NCI-H1092 treated with DMSO at 0.1 percent for 48 hours (cell line): ENCODE data around the gene TIMP1.

ENCODE experiments used
- DNase-seq: peaks from one replicate; lab custom pipeline; 2025; lab: John Stamatoyannopoulos, UW

The TIMP1 gene

DNA sequence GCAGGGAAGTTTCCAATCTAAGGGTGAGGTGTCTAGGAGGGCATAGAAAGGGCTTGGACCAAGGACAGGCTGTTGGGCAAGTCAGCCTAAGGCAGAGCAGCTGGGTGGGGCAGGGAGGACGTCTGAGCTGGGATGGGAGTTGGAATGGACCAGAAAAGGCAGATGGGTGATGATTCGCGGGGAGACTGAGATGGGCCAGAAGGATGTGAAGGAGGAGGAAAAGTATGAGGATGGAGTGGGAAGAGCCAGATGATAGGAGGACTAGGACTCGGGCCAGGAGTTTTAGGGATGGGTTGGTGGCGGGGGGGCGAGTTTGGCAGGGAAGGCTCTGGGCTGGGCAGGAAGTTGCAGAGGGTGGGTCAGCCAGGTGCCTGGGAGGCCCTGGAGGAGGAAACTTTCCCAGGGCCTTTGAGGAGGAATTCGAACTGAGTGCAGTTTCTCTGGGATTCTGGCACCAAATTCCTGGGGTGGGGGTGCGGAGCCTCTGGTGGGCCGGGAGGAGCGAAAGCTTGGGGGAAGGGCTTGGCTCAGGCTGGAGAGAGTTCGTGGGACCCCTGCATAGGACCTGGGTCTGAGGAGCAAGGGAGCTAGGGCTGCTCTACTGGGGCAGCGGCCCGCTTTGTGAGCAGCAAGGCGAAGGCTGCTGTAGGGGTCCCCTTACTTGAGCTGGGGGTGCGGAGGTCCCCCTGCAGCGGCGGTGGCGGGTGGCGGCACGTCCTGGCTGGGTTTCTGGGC, 8.7 kb upstream of the TIMP1 start:
- no peak for DNase-seq

DNA sequence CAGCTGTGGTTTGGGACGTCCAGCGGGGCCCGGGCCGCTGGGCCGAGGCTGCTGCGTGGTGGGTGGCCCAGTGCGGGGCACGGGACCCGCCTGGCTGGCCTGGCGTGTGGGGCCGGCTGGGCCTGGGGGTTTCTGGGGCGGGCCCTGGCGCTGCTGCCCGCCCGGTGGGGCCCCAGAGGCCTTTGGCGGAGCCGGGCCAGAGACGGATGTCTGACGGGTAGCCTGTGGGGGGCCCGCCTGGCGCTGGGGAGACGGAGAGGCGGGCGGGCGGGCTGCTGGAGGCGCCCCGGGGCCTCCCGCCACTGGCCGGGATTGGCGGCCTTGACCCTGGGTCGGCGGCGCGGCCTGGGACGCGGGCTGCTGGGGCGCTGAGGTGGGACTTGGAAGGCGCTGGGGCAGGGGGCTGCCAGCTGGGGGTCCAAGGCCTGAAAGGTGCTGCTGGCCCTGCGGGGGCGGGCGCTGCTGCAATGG, 8.1 kb upstream of the TIMP1 start:
- no peak for DNase-seq

DNA sequence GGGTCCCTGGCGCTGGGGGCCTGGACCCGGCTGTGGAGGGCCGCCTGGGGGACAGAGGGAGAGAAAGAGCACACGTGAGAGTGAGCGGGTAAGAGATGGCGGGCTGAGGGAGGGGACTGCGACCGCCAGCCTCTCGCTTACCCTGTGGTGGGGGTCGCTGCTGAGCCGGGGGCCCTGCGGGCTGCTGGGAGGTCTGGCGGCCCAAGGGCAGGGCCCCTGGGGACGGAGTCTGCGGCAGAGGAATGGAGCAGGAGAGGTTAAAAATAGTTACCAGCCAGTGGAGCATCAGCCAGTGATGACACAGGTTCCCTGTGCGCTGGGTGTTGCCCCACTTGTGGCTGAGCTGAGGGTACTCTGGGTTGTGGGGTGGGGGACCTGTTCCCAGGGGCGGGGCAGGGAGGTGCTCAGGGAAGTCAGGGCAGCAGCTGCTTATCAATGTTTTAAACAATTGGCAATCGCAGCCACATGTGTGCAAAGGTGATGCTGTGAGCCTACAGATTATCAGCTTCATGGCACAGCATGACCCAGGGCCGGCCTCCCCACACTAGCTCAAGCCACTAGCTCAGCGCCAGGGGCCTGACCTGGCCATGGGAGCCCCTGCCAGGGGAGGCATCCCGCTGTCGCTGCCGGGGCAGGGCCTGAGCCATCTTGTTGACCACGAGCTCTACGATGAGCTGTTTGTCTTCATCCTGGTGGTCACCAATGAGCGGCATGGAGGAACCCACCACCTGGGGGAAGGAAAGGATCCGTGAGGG, 7.5 kb upstream of the TIMP1 start:
- no peak for DNase-seq

DNA sequence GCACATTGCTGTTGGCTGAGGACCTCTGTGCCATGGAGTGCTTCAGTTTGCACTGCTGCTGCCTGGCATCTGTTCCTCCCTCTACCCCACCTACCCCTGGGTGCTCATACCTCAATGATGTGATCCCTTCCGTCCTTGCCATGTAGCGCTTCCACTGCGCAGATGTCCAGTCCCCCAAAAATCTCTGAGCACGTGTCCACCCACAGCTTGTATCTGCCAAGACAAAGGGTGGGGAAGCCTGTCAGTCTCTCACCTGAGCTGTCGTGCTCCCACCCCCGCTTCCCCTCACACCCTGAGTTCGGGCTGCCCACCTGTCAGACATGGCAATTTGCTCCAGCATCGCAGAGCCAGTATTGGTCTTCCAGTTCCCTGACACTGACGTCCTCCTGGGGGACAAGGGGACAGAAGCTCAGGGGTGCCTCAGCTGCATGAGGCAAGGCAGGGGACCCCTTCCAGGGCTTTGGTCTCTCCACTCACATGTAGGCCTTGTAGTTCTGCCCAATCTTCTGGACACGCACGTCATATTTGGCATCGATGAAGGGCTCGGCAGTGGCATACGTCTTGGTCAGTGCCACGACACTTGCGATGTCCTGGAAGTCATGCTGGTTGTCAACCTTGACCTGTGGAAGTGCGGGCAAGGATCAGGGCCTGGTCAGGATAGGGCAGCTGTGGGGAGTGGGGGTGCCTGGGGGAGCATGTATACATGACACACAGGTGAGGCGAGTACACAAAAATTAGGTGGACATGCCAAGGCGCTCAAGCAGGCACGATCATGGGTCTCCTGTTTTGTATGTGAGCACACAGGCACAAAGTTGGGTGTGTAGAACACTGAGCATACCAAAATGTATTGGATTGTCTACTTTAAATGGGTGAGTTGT, 6.0 kb upstream of the TIMP1 start:
- DNase-seq, result no peak

DNA sequence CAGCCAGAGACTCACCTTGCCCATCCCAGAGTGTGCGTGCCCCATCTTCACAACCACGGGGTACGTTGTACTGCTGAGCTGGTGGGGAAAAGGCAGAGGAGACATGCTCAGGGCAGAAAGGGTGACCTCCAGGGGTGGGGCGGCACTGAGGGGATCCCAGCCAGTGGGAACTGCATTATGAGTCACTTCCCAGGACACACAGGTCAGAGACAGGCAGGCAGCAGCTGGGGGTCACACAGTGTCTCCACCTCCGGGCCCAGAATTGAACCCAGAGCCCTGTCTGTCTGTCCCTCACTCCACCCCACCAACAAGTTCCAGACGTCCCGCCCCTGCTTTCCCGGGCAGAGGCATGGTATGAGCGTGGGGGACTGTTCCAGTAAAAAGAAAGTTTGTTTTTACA, 4.8 kb upstream of the TIMP1 start:
- DNase-seq, result no peak

DNA sequence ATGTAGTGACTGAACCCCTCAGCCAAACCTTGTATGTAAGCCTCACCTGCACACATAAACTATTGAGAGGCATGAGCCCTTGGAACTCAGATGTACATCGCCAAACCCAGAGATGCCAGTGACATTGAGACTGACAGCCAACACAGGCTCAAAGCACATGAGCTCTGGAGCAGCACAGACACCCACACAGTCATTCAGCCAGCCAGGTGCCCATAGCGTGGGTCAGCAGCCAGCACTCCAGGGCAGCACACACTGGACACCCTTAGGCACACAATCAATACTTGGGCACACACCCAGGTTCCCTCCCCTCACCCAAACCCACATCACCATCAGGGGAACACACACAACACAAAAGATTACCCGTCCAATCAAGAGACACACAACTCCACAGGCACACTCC, 4.3 kb upstream of the TIMP1 start:
- no peak for DNase-seq

DNA sequence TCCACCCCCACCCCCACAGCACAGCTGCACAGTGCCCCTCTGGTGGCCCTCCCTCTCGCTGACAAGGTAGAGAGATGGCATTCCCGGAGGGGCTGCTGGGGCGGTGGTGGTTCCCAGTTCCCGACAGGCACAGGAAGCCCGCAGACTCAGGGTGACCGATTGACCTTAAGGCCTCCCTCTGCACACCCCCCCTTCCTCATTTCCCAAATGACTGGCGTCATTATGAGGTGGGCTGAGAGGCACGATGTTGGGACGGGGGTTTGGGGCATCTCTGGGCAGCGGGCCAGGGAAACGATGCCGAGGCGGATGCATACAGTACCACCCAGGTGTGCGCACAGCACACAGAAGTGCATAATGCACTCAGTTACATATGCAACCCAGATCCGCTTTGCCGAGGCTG, 3.5 kb upstream of the TIMP1 start:
- DNase-seq, result no peak

DNA sequence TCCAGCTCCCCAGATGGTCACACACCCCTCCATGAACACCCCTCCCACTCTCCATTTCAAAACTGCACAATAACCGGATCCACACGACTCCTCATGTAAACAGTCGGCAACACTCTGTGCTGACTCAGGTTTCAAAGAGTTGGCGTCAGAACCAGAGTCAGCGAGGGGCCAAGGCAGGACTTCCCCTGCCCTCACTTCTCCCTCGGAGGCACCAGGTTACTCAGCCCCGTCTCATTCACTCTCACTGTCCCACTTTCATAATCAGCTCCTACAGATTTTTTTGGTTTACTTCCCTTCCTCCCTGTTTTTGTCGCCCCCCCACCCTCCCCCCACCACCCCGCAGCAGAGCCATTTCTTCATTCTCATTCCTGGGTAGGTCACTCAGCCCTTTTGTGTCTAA, 2.7 kb upstream of the TIMP1 start:
- DNase-seq, result no peak

DNA sequence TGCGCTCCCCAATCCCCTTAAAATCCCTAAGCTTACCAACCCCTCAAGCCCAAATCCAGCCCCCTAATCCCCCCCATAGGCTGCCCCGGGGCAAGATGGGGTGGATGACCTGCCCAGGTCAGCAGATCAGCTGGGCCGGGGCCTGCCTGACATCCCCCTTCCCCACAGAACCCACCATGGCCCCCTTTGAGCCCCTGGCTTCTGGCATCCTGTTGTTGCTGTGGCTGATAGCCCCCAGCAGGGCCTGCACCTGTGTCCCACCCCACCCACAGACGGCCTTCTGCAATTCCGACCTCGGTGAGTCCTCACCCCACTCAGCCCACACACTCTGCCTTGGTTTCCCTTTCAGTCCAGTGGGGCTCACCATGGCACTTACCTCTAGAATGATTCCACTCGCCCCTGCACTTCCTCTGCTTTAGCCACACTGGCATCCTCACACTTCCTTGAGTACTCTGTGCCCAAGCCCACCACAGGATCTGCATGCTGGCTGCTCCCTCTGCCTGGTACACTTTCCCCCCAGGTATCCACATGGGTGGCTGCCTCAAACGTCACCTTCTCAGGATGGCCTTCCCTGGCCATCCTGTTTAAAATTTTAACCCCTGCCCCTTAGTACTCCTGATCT, 1.1 kb downstream of the TIMP1 start:
- no peak for DNase-seq

DNA sequence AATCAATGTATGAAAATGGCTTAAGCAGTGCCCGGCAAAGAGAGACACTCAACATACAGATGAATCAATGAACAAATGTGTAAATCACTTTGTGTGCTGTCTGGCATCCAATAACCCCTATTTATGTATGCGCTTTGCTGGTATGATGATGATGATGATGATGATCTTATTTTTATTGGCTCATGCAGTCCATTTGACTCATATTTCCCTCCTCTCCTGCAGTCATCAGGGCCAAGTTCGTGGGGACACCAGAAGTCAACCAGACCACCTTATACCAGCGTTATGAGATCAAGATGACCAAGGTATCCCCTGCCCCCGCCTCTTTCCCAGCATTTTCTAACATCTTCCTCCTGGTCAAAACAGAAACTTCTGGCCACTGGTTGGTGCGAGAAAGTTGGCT, 2.5 kb downstream of the TIMP1 start:
- DNase-seq, result no peak

DNA sequence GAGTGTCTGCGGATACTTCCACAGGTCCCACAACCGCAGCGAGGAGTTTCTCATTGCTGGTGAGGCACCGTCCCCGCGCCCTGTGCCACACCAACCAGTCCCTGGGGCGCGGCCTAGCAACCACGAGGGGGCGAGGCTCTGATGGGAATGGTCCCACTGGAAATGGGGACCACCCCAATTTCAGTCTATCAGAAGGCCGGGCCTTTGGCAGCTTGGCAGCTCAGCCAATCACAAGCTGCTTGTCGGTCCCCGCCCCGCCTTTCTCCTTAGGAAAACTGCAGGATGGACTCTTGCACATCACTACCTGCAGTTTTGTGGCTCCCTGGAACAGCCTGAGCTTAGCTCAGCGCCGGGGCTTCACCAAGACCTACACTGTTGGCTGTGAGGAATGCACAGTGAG, 3.0 kb downstream of the TIMP1 start:
- DNase-seq, result no peak

DNA sequence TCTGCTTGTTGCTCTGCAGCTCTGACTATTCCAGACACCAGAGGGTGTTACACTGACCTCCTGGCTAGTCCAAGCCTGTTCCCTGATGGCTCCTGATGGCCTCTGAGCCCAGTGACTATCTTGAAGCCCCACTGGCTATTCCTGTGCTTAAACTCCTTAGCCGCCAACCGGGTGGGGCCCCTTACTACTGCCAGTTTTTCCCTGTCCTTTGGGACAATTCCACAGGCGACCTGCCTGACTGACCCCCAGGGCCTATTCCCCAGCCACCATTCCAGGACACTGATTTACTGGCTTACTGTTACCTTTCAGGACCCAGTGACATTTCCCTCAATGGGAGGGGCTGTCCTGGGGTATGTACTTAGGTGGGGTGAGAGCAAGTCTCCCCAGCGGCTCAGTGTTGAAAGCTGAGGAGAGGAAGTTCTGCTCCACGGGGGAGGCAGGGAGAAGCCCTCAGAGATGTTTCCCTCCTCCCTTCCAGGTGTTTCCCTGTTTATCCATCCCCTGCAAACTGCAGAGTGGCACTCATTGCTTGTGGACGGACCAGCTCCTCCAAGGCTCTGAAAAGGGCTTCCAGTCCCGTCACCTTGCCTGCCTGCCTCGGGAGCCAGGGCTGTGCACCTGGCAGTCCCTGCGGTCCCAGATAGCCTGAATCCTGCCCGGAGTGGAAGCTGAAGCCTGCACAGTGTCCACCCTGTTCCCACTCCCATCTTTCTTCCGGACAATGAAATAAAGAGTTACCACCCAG, 4.0 kb downstream of the TIMP1 start:
- no peak for DNase-seq

DNA sequence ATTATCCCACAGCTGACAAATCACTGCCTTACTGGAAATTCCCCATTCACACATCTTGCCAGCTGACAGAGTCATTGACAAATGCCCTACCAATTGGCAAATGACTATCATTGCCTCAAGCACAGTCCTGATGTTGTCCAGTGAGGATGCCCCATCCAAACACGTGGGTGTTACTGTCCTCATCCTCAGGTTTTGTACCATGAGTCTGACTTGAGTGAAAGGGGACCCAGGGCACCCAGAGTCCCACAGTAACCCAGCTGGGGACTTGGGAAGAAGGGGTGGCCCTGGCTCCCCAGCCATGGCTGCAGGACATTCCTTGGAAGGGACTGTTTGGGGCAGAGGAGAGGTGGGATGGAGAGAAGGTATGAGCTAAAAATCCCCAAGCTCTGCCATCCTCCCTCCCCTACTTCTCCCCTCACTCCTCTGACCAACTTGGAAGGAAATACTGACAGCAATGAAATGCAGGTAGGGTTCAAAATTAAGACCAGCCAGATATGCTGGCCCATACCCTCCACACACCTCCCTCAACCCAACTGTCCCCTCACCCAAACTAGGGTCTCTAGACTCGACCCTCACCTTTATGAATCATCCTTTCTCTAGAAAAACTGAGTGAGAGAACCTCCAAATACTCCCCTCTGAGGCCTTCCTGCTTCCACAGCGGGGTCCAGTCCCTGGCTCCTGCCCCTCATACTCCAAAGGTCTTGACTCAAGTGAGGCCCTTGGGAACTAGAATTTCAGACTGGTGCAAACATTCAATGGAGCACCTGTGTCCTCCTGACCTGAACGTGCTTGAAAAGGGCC, 5.1 kb downstream of the TIMP1 start:
- no peak for DNase-seq

DNA sequence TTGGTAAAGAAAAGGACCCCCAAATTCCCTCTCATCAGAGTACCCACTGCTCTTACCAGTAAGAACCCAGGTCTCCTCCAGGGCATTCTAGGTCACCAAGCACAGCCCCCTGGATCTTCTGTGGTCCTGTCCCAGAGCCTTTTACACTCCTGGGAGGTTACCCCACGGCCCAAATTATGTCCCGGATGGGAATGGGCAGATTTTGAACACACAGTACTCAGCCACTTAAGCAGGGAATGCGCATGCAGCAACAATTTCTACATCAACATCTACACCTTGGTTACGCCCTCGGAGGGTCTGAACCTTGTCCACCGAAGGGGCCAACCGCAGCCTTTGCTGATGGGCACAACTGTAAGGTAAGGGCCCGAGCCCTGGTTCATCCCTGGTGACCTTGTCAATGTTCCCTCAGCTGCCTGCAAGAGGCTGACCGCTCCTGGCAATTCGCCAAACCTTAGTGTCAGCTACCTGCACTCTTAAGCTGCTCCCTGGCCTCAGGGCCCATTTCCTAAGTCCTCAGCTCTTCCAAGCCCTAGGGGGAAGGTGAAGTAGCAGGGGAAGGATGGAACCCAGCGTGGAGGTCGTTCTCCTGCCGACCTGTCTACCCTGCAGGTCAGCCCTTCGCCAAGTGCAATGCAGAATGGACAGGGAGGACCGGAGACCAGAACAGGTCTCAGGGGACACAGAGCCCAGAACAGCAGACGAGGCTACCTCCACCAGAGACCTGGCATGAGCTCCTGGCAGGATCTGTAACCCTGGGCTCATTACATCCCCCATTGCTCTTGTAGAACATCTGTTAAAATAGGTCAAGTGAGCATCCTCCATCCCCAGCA, 5.9 kb downstream of the TIMP1 start:
- no peak for DNase-seq

DNA sequence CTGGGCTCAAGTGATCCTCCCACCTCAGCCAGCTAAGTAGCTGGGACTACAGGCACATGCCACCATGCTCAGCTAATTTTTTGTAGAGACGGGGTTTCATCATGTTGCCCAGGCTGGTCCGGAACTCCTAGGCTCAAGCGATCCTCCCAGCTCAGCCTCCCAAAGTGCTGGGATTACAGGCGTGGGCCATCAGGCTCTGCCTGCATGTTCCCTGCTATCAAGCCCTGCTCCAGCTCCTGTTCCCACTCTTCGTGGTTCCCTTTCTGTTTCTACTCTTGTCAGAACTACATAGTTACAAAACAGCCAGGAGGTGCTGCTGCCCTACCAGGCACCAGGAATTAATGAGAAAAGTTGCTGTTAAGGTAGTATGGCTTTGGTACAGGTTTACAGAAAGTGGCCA, 8.7 kb downstream of the TIMP1 start:
- no peak for DNase-seq

DNA sequence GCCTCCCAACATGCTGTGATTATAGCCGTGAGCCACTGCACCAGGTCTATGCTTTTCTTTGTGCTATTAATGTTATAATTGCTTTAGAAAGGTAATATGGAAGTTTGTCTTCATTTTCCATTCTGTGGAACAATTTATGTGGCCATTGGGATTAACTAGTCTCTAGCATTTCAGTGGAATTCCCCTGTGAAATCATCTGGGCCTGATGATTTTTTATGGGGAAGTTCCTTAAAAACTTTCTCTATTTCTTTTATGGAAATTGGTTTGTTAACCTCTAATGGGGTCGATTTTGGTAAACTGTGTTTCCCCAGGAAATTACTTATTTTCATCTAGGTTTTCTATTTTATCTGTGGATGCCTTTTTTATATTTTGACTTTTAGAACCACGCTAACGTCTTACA, 11.3 kb downstream of the TIMP1 start:
- no peak for DNase-seq

DNA sequence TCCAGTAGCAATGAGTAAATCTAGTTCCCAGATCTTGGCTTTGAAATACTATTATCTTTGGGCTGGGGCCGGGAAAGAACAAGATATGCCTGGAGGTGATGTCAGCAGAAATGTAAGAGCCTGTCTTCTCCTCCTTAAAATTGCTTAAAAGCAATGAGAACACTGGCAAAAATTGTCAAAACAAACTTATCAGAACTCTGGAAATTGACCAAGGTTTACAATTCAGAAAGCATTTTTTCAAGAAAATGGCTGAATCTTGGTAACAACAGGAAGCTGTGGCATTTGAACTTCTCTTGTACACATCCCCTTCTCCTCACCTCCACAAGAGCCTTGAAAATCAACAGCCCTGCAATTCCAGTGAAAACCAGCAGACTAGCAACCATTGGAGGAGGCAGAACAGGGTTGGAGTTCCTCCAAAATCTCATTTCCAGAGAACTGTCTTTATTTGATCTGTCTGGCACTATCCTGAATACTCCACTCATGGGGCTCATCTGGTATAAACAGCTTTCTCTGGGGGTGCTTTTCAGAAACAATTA, 13.5 kb downstream of the TIMP1 start:
- peak; percentile 9 for DNase-seq

DNA sequence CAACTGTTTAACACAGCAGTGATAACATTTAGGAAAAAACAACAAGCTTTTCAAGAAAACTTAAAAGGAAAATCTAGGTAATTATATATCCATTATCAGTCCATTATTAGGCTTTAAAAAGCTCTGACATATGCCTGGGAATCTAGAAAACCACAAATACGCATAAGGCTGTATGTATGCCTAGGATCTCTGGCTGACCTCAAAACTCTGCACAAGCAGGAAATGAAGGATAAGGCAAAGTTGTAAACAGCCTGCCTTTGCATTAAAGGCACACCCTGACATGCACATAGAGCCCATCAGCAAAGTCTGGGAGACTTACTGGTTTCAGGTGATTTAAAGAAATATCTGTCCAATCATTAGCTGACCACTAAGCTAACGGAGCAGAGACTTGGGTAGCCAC, 14.0 kb downstream of the TIMP1 start:
- no peak for DNase-seq

DNA sequence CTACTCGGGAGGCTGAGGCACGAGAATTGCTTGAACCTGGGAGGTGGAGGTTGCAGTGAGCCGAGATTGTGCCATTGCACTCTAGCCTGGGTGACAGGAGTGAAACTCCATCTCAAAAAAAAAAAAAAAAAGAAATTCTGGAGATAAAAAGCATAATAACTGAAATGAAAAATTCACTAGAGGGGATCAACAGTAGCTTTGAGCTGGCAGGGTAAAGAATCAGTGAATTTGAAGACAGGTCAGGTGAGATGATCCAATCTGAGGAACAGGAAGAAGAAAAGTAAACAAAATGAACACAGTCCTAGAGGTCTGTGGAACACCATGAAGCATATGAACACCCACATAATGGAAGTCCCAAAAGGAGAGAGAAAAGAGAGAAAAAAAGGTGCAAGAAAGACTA, 15.0 kb downstream of the TIMP1 start:
- no peak for DNase-seq
